Breast epithelium (tissue), 4 donors: ENCODE measurements around the gene LEO1. TPM values are rescaled to one million over a fixed set of nuclear protein-coding genes. Genes with fewer than 3 reads are reported as not detected.

Experiments
- DNase-seq, 2 donors: peaks; one replicate each; pipeline ENCODE4 v3.0.0-alpha.2; 2019; ENCODE audit warnings: low spot score in 2 of 2
- H3K27ac ChIP-seq, 2 donors: fragments of 200-600 bp; sonication (generic) in 1 of 2; one replicate each; pipeline ENCODE4 v1.5.1; 2016 to 2019; ENCODE audit warnings: mild to moderate bottlenecking in 1 of 2
- H3K27me3 ChIP-seq, 2 donors: fragments of 200-600 bp; sonication (generic) in 1 of 2; one replicate each; pipeline versions ENCODE4 v1.5.1 to v1.6.0; 2017 to 2019; ENCODE audit warnings: control low read depth in 1 of 2, mild to moderate bottlenecking in 1 of 2
- H3K36me3 ChIP-seq: fragments of 200-600 bp; one replicate; pipeline ENCODE4 v1.5.1; 2019
- H3K4me1 ChIP-seq, 2 donors: fragments of 200-600 bp; sonication (generic); one replicate each; pipeline ENCODE4 v1.5.1; 2016 to 2019; ENCODE audit warnings: control low read depth in 1 of 2
- H3K4me3 ChIP-seq, 3 donors: fragments of 200-600 bp; sonication (generic); 1 replicate in 2 of 3; 2 replicates in 1 of 3; pipeline ENCODE4 v1.5.1; 2016 to 2019; ENCODE audit warnings: mild to moderate bottlenecking in 3 of 3, moderate library complexity in 2 of 3
- H3K9me3 ChIP-seq, 2 donors: fragments of 200-600 bp; sonication (generic) in 1 of 2; one replicate each; pipeline ENCODE4 v1.5.1; 2016 to 2019; ENCODE audit warnings: control low read depth in 1 of 2
- POLR2A ChIP-seq: fragments of 450-650 bp; IDR thresholded peaks from one replicate; pipeline ENCODE4 v1.6.1; 2016; ENCODE audit warnings: antibody characterized with exemption, mild to moderate bottlenecking, moderate library complexity
- POLR2AphosphoS5 ChIP-seq, 3 donors: sonication (generic); formaldehyde crosslinking; IDR thresholded peaks; one replicate each; pipeline ENCODE4 v1.6.1; 2017; ENCODE audit warnings: antibody characterized with exemption in 3 of 3
- intact Hi-C: fragments of 100-400 bp; cut with DNase I; formaldehyde crosslinking; loops from one replicate; pipeline ENCODE4 v1.15.1; 2023; ENCODE audit warnings: low total_unique reads
- total RNA-seq, 3 donors: library from RNA; depleted of rRNA; stranded (reverse); fragments of >200 nt; gene quantifications; one replicate each; pipeline ENCODE4 v1.1.0, GENCODE V29; 2016
- TF ChIP-seq, protein P1 (sequence below), 3 donors: fragments of 450-650 bp; IDR thresholded peaks; one replicate each; pipeline ENCODE4 v1.5.1; 2016 to 2017; ENCODE audit warnings: antibody characterized with exemption in 3 of 3, mild to moderate bottlenecking in 3 of 3, moderate library complexity in 3 of 3

Gene LEO1
- 10 to 100 TPM; 12.8 to 25.5 (median 23.3) TPM for total RNA-seq

DNA sequence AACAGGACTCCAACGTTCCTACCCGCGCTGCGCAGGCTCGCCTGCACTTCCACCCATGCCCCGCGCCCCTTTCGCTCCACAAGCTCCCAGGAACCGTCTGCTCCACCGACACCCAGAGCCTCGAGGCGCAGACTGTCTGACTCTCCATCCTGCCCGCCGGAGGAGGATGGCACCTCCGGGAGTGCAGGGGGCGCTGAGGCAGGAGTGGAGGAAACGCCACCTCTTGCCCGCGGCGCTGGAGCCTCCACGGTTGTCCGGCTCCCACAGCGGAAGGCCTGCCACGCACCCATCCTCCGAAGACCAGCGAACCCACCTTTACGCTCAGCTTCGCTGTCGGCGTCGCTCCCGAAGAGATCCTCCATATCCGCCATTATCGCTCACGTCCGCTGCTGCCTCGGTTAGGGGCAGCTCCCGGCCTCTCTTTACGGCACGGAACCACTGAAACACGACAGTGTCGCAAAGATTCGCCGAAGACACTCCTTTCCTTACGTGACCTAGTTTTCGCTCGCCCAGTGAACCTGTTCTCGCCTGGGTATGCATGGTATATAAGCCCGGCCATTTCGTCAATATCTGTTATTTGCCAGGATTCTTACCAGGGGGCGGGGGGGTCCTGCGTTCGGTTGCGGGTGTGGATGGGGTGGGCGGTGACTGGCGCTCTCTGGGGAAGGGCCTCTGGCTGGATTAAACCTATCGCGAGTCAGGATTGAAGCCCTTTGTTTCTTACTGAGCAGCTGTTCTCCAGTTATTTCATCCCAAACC, at the start of gene LEO1:
Gene LEO1, minus strand, starts transcription at position 404 of the 759 bp plus-strand sequence. Its CDS starts 33 bp downstream, at position 371.
- Histone ChIP-seq H3K27ac (peak within 1 kb of the TSS; percentile 93 to 94), H3K36me3 (no peaks in the 10 kb centered on the region), H3K9me3 (peaks cover 13 to 16% of the 10 kb centered on the region in 2 donors), H3K27me3 (no peaks in the 10 kb centered on the region), H3K4me1 (peaks cover 0 to 4% of the 10 kb centered on the region in 2 donors), H3K4me3 (peak within 1 kb of the TSS; percentile 82 to 92 (median 83))
- TF ChIP-seq, protein P1, sequence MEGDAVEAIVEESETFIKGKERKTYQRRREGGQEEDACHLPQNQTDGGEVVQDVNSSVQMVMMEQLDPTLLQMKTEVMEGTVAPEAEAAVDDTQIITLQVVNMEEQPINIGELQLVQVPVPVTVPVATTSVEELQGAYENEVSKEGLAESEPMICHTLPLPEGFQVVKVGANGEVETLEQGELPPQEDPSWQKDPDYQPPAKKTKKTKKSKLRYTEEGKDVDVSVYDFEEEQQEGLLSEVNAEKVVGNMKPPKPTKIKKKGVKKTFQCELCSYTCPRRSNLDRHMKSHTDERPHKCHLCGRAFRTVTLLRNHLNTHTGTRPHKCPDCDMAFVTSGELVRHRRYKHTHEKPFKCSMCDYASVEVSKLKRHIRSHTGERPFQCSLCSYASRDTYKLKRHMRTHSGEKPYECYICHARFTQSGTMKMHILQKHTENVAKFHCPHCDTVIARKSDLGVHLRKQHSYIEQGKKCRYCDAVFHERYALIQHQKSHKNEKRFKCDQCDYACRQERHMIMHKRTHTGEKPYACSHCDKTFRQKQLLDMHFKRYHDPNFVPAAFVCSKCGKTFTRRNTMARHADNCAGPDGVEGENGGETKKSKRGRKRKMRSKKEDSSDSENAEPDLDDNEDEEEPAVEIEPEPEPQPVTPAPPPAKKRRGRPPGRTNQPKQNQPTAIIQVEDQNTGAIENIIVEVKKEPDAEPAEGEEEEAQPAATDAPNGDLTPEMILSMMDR (IDR thresholded peaks at IDR 0.05): peak in 2 of 3 donors; percentile 33 to 36
- TF ChIP-seq POLR2AphosphoS5 (IDR thresholded peaks at IDR 0.05) (peak; percentile 44 to 88 (median 75)), POLR2A (peak; percentile 22)
- intact Hi-C loops: no loop called here
- DNase-seq: peak; percentile 83 to 85

DNA sequence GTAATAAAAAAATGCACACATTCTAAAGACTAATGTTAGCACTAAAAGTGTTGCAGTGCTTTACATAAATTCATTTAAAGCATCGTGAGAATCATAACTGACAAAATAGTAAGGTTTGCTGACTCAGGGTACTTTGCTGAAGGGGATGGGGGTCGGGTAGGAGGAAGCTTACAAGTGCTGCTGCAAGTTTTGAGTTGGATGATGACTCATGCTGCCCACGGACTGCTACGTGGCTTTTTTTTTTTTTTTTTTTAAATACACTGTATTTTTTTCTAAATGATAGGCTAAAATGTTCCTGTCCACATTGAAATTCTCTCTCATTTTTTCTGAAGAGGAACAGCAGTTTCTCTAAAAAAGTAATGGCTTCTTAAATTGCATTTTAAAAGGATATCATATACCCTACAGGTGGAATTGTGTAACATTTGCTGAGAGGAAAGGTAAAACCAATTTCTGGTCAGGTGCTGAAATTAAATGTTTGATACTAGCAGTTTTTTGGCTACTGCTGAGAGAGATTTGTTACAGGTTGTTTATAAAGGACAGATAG, 49.6 kb upstream of the LEO1 start:
- intact Hi-C loops: no loop called here
- Histone ChIP-seq H3K4me3 (peak overlapping the region; percentile 63 to 78 (median 64)), H3K27me3 (no peaks in the 10 kb centered on the region), H3K36me3 (no peaks in the 10 kb centered on the region), H3K4me1 (peaks cover 0 to 14% of the 10 kb centered on the region in 2 donors), H3K27ac (peak overlapping the region; percentile 97), H3K9me3 (no peaks in the 10 kb centered on the region)
- peak in 1 of 2 donors; percentile 34 for DNase-seq
- TF ChIP-seq POLR2AphosphoS5 (IDR thresholded peaks at IDR 0.05): no peak
- TF ChIP-seq, protein P1 (IDR thresholded peaks at IDR 0.05): peak in 2 of 3 donors; percentile 17 to 33
- TF ChIP-seq POLR2A: no peak

DNA sequence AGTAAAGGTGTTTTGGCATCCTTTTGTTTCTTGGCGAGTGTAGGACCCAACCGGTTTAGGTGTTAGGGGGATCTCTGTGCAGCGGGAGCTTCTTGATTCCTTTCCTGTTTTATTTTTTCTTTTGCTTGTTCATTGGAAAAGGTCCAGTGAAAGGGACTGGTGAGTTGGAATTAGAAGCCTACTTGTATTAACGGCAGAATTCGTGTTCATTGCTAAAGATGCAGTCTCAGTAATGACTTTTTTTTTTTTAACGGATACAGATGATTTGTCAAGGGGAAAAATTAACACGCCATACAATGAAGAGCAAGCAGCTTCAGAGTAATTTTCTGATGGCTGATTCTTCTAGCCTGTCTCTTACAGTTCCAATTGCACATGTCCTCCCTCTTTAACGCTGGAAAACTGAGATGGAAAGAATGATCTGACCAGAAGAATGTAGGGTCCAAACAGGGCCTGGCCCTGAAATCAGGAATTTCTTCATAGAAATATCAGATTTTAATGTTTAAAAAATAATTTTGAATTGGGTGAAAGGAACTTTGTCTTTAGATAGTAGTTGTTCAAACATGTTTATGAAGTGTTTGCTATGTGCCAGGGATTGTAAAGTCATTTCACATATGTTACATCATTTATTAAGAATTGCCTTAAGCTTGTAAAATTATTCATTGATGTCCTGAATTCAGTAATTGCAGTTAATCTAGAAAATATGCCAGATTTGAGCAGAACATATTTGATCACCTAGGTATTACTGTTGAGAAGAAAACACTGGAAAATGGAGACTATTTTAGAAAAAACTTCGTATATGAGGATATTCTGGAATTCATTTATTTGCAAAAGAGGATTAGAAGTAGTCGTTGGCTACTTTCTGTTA, 48.9 kb upstream of the LEO1 start:
- Histone ChIP-seq H3K4me1 (peaks cover 0 to 14% of the 10 kb centered on the region in 2 donors), H3K27me3 (no peaks in the 10 kb centered on the region), H3K27ac (peak overlapping the region; percentile 97), H3K36me3 (no peaks in the 10 kb centered on the region), H3K9me3 (no peaks in the 10 kb centered on the region), H3K4me3 (peak overlapping the region; percentile 63 to 78 (median 64))
- DNase-seq: no peak
- intact Hi-C loops: no loop called here
- TF ChIP-seq POLR2AphosphoS5 (IDR thresholded peaks at IDR 0.05): peak in 1 of 3 donors; percentile 6
- TF ChIP-seq POLR2A: no peak
- TF ChIP-seq, protein P1 (IDR thresholded peaks at IDR 0.05): no peak

DNA sequence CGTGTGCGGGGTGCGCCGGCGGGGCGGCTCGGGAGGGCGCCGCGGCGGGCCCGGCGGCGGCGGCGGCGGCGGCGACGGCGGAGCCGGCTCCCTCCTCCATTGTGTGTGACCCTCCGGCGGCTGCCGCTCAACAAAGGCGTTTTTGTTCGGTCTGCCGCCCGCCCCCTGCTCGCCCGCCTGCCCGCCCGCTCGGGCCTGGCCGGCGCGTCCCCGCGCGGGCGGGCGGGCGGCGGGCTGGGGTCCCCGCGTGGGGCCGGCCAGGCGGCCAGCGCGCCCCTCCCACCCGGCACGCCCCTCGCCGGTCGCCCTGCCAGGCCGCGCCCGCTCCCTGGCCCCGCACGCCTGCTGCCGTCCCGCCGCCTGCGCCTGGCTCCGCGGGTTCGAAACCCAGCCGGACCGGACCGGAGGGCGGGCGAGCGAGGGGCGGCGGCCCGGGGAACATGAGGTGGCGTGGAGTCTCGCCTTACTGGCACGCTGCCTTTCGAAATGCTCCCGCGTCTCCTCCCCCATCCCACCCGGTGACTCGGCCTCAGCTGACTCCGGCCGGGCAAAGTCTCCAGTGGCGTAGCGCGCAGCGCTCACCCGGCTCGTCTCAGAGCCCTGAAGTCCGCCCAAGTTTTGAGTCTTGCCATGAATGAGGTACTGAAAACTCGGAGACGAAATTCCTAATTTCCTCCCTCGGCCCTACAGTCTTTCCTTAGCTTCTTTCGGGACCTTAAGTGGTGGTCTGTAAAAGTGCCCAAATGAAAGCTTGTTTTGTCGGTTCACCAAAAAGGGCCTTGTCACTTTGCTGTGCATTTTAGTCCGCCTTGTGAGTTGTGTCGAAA, 48.0 kb upstream of the LEO1 start:
- peak overlapping the region; percentile 97 for H3K27ac ChIP-seq
- no peaks in the 10 kb centered on the region for H3K27me3 ChIP-seq
- H3K36me3 ChIP-seq: no peaks in the 10 kb centered on the region
- DNase-seq: peak; percentile 79 to 84
- intact Hi-C loops: no loop called here
- peaks cover 0 to 14% of the 10 kb centered on the region in 2 donors for H3K4me1 ChIP-seq
- TF ChIP-seq, protein P1 (IDR thresholded peaks at IDR 0.05): no peak
- TF ChIP-seq POLR2AphosphoS5 (IDR thresholded peaks at IDR 0.05): peak; percentile 79 to 87 (median 82)
- TF ChIP-seq POLR2A: peak; percentile 47
- H3K4me3 ChIP-seq: peak overlapping the region; percentile 63 to 78 (median 64)
- no peaks in the 10 kb centered on the region for H3K9me3 ChIP-seq
